OCI-LY7 (cell line): ENCODE measurements around the gene CATSPERE.
A peak's percentile ranks its signal among the peaks of the same experiment; 100 is the strongest.

ENCODE experiments used
- CTCF ChIP-seq: fragments of 200-600 bp; sonication (generic); conservative IDR thresholded peaks from 2 replicates; pipeline ENCODE4 v1.5.1; 2014; ENCODE audit warnings: mild to moderate bottlenecking, antibody characterized with exemption, low read length, moderate library complexity, mixed read lengths
- EZH2phosphoT487 ChIP-seq: fragments of 200-600 bp; sonication (generic); IDR thresholded peaks from 2 replicates; pipeline ENCODE4 v1.6.1; 2018; ENCODE audit warnings: low read depth, borderline replicate concordance, mild to moderate bottlenecking, mixed run types, antibody characterized with exemption, low read length, moderate library complexity, mixed read lengths

- TF ChIP-seq CTCF (0 out of 2 replicates have a peak, but pooled peaks have one; percentile 0), EZH2phosphoT487 (no peak)
These were observed 192.5 kb downstream of the CATSPERE start for GRCh38 chr1:244653439-244654107.
